Gastrocnemius medialis (tissue), 4 donors: ENCODE measurements around the gene CORO6.

ENCODE experiments used
- CTCF ChIP-seq, 5 experiments: fragments of 450-650 bp in 3 of 5; fragments of 200-600 bp in 2 of 5; sonication (generic) in 2 of 5; IDR thresholded peaks in 4 of 5; conservative IDR thresholded peaks in 1 of 5; 1 replicate in 4 of 5; 2 replicates in 1 of 5; pipeline ENCODE4 v1.5.1; 2016 to 2019; ENCODE audit warnings: antibody characterized with exemption in 5 of 5, mild to moderate bottlenecking in 3 of 5, moderate library complexity in 3 of 5
- POLR2A ChIP-seq, 2 donors: fragments of 450-650 bp; IDR thresholded peaks; one replicate each; pipeline ENCODE4 v1.6.1; 2017; ENCODE audit warnings: antibody characterized with exemption in 2 of 2, mild to moderate bottlenecking in 2 of 2, moderate library complexity in 2 of 2

- TF ChIP-seq CTCF (IDR thresholded peaks at IDR 0.05 in 4 of 5, conservative IDR thresholded peaks at IDR 0.05 in 1 of 5) (no peak), POLR2A (IDR thresholded peaks at IDR 0.05) (peak; percentile 18 to 46)
Measured at GRCh38 chr17:29645515-29646051, 22.9 kb upstream of the CORO6 start.
